WTC11 (cell line): ENCODE results near the gene SMARCD1. TPM values are rescaled to one million over a fixed set of nuclear protein-coding genes. Genes with fewer than 3 reads are reported as not detected.

Experiments
- ATAC-seq: fragments of 200-7000 bp; cut with Tn5 transposase; 2 replicates; pipeline ENCODE4 v1.10.0; 2021; ENCODE audit warnings: mild to moderate bottlenecking, moderate library complexity
- CTCF ChIA-PET: fragments of 300-600 bp; sonication (Branson Sonifier 250); formaldehyde crosslinking; loops from one replicate; lab custom pipeline; 2021; ENCODE audit warnings: antibody characterized with exemption; lab: Charles Lee
- POLR2A ChIA-PET: fragments of 350-600 bp; sonication (Branson Sonifier 250); formaldehyde crosslinking; loops from one replicate; lab custom pipeline; 2021; ENCODE audit warnings: antibody characterized with exemption; lab: Charles Lee
- DNase-seq: peaks from one replicate; pipeline ENCODE4 v3.0.0; 2021; ENCODE audit warnings: low spot score
- H3K27ac Mint-ChIP-seq: 2 replicates; pipeline ENCODE4 v1.8.0; 2021; ENCODE audit warnings: mixed read lengths
- H3K27me3 Mint-ChIP-seq: 2 replicates; pipeline ENCODE4 v1.8.0; 2021; ENCODE audit warnings: low read depth, mild to moderate bottlenecking, moderate library complexity, mixed read lengths
- H3K36me3 Mint-ChIP-seq: 2 replicates; pipeline ENCODE4 v1.8.0; 2021; ENCODE audit warnings: mixed read lengths
- H3K4me1 Mint-ChIP-seq: 2 replicates; pipeline ENCODE4 v1.8.0; 2022; ENCODE audit warnings: mixed read lengths
- H3K4me3 Mint-ChIP-seq: 2 replicates; pipeline ENCODE4 v1.8.0; 2021; ENCODE audit warnings: mild to moderate bottlenecking, moderate library complexity, mixed read lengths
- H3K9me3 Mint-ChIP-seq: 2 replicates; pipeline ENCODE4 v1.8.0; 2021; ENCODE audit warnings: mixed read lengths
- AFF4 ChIP-seq: sonication (generic); formaldehyde crosslinking; IDR thresholded peaks from 2 replicates; pipeline ENCODE4 v1.8.1; 2023; ENCODE audit warnings: mild to moderate bottlenecking, missing genetic modification reagents, borderline replicate concordance
- ATF1 ChIP-seq: sonication (generic); formaldehyde crosslinking; IDR thresholded peaks from 2 replicates; pipeline ENCODE4 v1.8.1; 2023; ENCODE audit warnings: mild to moderate bottlenecking, moderate library complexity, missing genetic modification reagents
- ATF3 ChIP-seq: sonication (generic); formaldehyde crosslinking; conservative IDR thresholded peaks from 2 replicates; pipeline ENCODE4 v1.8.1; 2022; ENCODE audit warnings: mild to moderate bottlenecking, missing genetic modification reagents
- CBFB ChIP-seq: sonication (generic); formaldehyde crosslinking; IDR thresholded peaks from 2 replicates; pipeline ENCODE4 v1.8.1; 2022; ENCODE audit warnings: mild to moderate bottlenecking, low read depth, missing genetic modification reagents
- CREB1 ChIP-seq: sonication (generic); formaldehyde crosslinking; IDR thresholded peaks from 2 replicates; pipeline ENCODE4 v1.8.0; 2023; ENCODE audit warnings: mild to moderate bottlenecking, missing genetic modification reagents
- CTCF ChIP-seq: fragments of 200-600 bp; IDR thresholded peaks from 2 replicates; pipeline ENCODE4 v1.8.0; 2022; ENCODE audit warnings: antibody characterized with exemption
- FOXJ3 ChIP-seq: sonication (generic); formaldehyde crosslinking; IDR thresholded peaks from 2 replicates; pipeline ENCODE4 v1.9.0; 2021; ENCODE audit warnings: missing genetic modification reagents, mild to moderate bottlenecking, borderline replicate concordance
- IRF1 ChIP-seq: sonication (generic); formaldehyde crosslinking; IDR thresholded peaks from 2 replicates; pipeline ENCODE4 v1.8.0; 2023; ENCODE audit warnings: missing genetic modification reagents
- MAX ChIP-seq: sonication (generic); formaldehyde crosslinking; IDR thresholded peaks from 2 replicates; pipeline ENCODE4 v1.8.0; 2022; ENCODE audit warnings: mild to moderate bottlenecking, missing genetic modification reagents
- SMAD4 ChIP-seq: sonication (generic); formaldehyde crosslinking; IDR thresholded peaks from 2 replicates; pipeline ENCODE4 v1.8.0; 2022; ENCODE audit warnings: mild to moderate bottlenecking, missing genetic modification reagents
- STAT6 ChIP-seq: sonication (generic); formaldehyde crosslinking; conservative IDR thresholded peaks from 2 replicates; pipeline ENCODE4 v1.8.1; 2023; ENCODE audit warnings: mild to moderate bottlenecking, low read depth, missing genetic modification reagents, moderate library complexity
- TCF7 ChIP-seq: sonication (generic); formaldehyde crosslinking; IDR thresholded peaks from 2 replicates; pipeline ENCODE4 v1.8.0; 2022; ENCODE audit warnings: mild to moderate bottlenecking, low read depth, missing genetic modification reagents, moderate library complexity
- ZNF263 ChIP-seq: sonication (generic); formaldehyde crosslinking; IDR thresholded peaks from 2 replicates; pipeline ENCODE4 v1.8.1; 2022; ENCODE audit warnings: low read depth, mild to moderate bottlenecking, moderate library complexity, missing genetic modification reagents
- ZNF317 ChIP-seq: sonication (generic); formaldehyde crosslinking; IDR thresholded peaks from 2 replicates; pipeline ENCODE4 v1.8.1; 2023; ENCODE audit warnings: low read depth, mild to moderate bottlenecking, moderate library complexity, missing genetic modification reagents, borderline replicate concordance
- ZSCAN18 ChIP-seq: fragments of 250-450 bp; sonication (Bioruptor Pico); IDR thresholded peaks from 2 replicates; pipeline ENCODE4 v2.1.2; 2022; ENCODE audit warnings: mild to moderate bottlenecking, moderate library complexity
- total RNA-seq: library from RNA; stranded (reverse); gene quantifications from 3 replicates; pipeline ENCODE4 v1.2.3, GENCODE V29; 2021

SMARCD1 gene
- total RNA-seq, 1 experiment from 2014 or later, result 165 TPM

- H3K27ac Mint-ChIP-seq, result peak overlapping the region; percentile 97
- DNase-seq, result peak; percentile 32
Measured at GRCh38 chr12:50101663-50102062, 16.5 kb downstream of the SMARCD1 start.

GRCh38 chr12:50102131-50102531, 17.0 kb downstream of the SMARCD1 start:
- POLR2A ChIA-PET, result interaction anchor here (0.6 to 1.9 kb wide), 2 partner anchors 9 to 65 kb away, joined by 3 to 14 read pairs; partner anchors contain the start of genes CERS5 and COX14
- TF ChIP-seq IRF1 (CRISPR knock-in tag) (no peak), CREB1 (no peak), MAX (CRISPR knock-in tag) (no peak), ATF1 (no peak), ATF3 (CRISPR knock-in tag) (no peak), ZNF317 (no peak), ZSCAN18 (CRISPR knock-in tag) (no peak), CBFB (no peak), STAT6 (CRISPR knock-in tag) (no peak), ZNF263 (CRISPR knock-in tag) (no peak)

More at GRCh38 chr12:50101663-50102062, 16.5 kb downstream of the SMARCD1 start:
- no peaks in the 10 kb centered on the region for H3K27me3 Mint-ChIP-seq
- ATAC-seq, result peak; percentile 79
- TF ChIP-seq TCF7 (CRISPR knock-in tag), result no peak
- TF ChIP-seq ATF3 (CRISPR knock-in tag), result no peak
- TF ChIP-seq CTCF, result peak; percentile 23; the same call in 1 of the 2 replicates
- no peak for TF ChIP-seq SMAD4 (CRISPR knock-in tag)
- TF ChIP-seq FOXJ3 (CRISPR knock-in tag), result no peak
- no peak for TF ChIP-seq AFF4
- TF ChIP-seq, all 79 proteins: peak for 1
- CTCF ChIA-PET, result interaction anchor here (0.7 to 4.8 kb wide), 24 partner anchors 10 to 240 kb away, joined by 3 to 165 read pairs (median 5); partner anchors contain the start of genes CERS5, COX14, LIMA1 and SMARCD1
- H3K4me1 Mint-ChIP-seq, result peaks cover 30% of the 10 kb centered on the region
- POLR2A ChIA-PET, result interaction anchor here (0.6 to 1.9 kb wide), 3 partner anchors 9 to 65 kb away, joined by 3 to 14 read pairs (median 4); partner anchors contain the start of genes CERS5, COX14 and SMARCD1
- no peaks in the 10 kb centered on the region for H3K9me3 Mint-ChIP-seq
- peaks cover 45% of the 10 kb centered on the region for H3K36me3 Mint-ChIP-seq
- H3K4me3 Mint-ChIP-seq, result no peak overlapping the region

More at GRCh38 chr12:50102131-50102531, 17.0 kb downstream of the SMARCD1 start:
- peaks cover 30% of the 10 kb centered on the region for H3K4me1 Mint-ChIP-seq
- H3K4me3 Mint-ChIP-seq, result no peak overlapping the region
- DNase-seq (no peak), ATAC-seq (no peak)
- 0 out of 2 replicates have a peak overlapping the region, but pooled peaks have one; percentile 72 for H3K27ac Mint-ChIP-seq
- H3K36me3 Mint-ChIP-seq, result peaks cover 40% of the 10 kb centered on the region
- no peaks in the 10 kb centered on the region for H3K9me3 Mint-ChIP-seq
- CTCF ChIA-PET, result interaction anchor here (0.8 to 4.8 kb wide), 19 partner anchors 9 to 240 kb away, joined by 3 to 165 read pairs (median 6); partner anchors contain the start of genes CERS5, COX14, LIMA1 and SMARCD1
- no peaks in the 10 kb centered on the region for H3K27me3 Mint-ChIP-seq
